H1 (cell line): ENCODE results near the gene STK32C. TPM values are rescaled to one million over a fixed set of nuclear protein-coding genes. Genes with fewer than 3 reads are reported as not detected.

Source experiments
- ATF2 ChIP-seq: IDR thresholded peaks from 2 replicates; pipeline ENCODE4 v1.6.1; 2012; ENCODE audit warnings: low read length, inconsistent platforms
- BCL11A ChIP-seq, 2 experiments: IDR thresholded peaks; one replicate each; pipeline ENCODE4 v1.6.1; 2011; ENCODE audit warnings: low read depth in 2 of 2, low read length in 2 of 2, mild to moderate bottlenecking in 2 of 2
- BRCA1 ChIP-seq: IDR thresholded peaks from 2 replicates; pipeline ENCODE4 v1.6.1; 2012; ENCODE audit warnings: low read depth, low read length, improper control_type of control experiment
- CBX8 ChIP-seq: fragments of 300-800, 300-1000 bp; sonication (generic); IDR thresholded peaks from 2 replicates; pipeline ENCODE4 v1.7.1; 2016; ENCODE audit warnings: low read depth, low read length, borderline replicate concordance
- CHD2 ChIP-seq: IDR thresholded peaks from 2 replicates; pipeline ENCODE4 v1.6.1; 2012; ENCODE audit warnings: low read length, improper control_type of control experiment
- CREB1 ChIP-seq: IDR thresholded peaks from 2 replicates; pipeline ENCODE4 v1.6.1; 2012; ENCODE audit warnings: inconsistent platforms
- CTBP2 ChIP-seq: IDR thresholded peaks from 2 replicates; pipeline ENCODE4 v1.7.0; 2011; ENCODE audit warnings: borderline replicate concordance, mild to moderate bottlenecking, moderate library complexity, mixed read lengths, low read length; ENCODE audit not compliant: insufficient read depth, insufficient read length
- E2F6 ChIP-seq: IDR thresholded peaks from 2 replicates; pipeline ENCODE4 v1.6.1; 2012; ENCODE audit warnings: inconsistent platforms
- EGR1 ChIP-seq: IDR thresholded peaks from 2 replicates; pipeline ENCODE4 v1.6.1; 2011; ENCODE audit warnings: low read depth, low read length, borderline replicate concordance
- EP300 ChIP-seq, 2 experiments: IDR thresholded peaks; 1 replicate in 1 of 2; 2 replicates in 1 of 2; pipeline ENCODE4 v1.6.1; 2011 to 2012; ENCODE audit warnings: low read depth in 2 of 2, low read length in 2 of 2, mild to moderate bottlenecking in 2 of 2, borderline replicate concordance in 1 of 2, inconsistent platforms in 1 of 2, moderate library complexity in 1 of 2
- GABPA ChIP-seq: IDR thresholded peaks from 2 replicates; pipeline ENCODE4 v1.6.1; 2011; ENCODE audit warnings: mild to moderate bottlenecking, low read length, moderate library complexity, borderline replicate concordance; ENCODE audit not compliant: insufficient read depth
- GTF2F1 ChIP-seq: IDR thresholded peaks from 2 replicates; pipeline ENCODE4 v1.6.1; 2012; ENCODE audit warnings: low read depth, low read length, improper control_type of control experiment, borderline replicate concordance
- NANOG ChIP-seq: IDR thresholded peaks from 2 replicates; pipeline ENCODE4 v1.6.1; 2011; ENCODE audit warnings: low read length, low read depth, mild to moderate bottlenecking, inconsistent platforms; ENCODE audit not compliant: insufficient read depth, poor library complexity, severe bottlenecking
- NRF1 ChIP-seq: IDR thresholded peaks from 2 replicates; pipeline ENCODE4 v1.6.1; 2011; ENCODE audit warnings: mild to moderate bottlenecking, low read depth, low read length, improper control_type of control experiment
- POU5F1 ChIP-seq: IDR thresholded peaks from 2 replicates; pipeline ENCODE4 v1.6.1; 2011; ENCODE audit warnings: low read depth, mild to moderate bottlenecking, low read length, moderate library complexity
- RXRA ChIP-seq: IDR thresholded peaks from 2 replicates; pipeline ENCODE4 v1.6.1; 2011; ENCODE audit warnings: low read depth, mild to moderate bottlenecking, low read length, moderate library complexity; ENCODE audit not compliant: insufficient read depth
- SIRT6 ChIP-seq: IDR thresholded peaks from one replicate; pipeline ENCODE4 v1.7.1; 2012; ENCODE audit warnings: low read length, inconsistent platforms
- SRF ChIP-seq: IDR thresholded peaks from 2 replicates; pipeline ENCODE4 v1.6.1; 2011; ENCODE audit warnings: mild to moderate bottlenecking, low read depth, low read length, moderate library complexity
- YY1 ChIP-seq: IDR thresholded peaks from 2 replicates; pipeline ENCODE4 v1.6.1; 2011; ENCODE audit warnings: low read depth, mild to moderate bottlenecking, low read length
- polyA plus RNA-seq, 7 experiments: library from polyadenylated mRNA; depleted of rRNA in 3 of 7; stranded (reverse) in 5 of 7; unstranded in 2 of 7; fragments of >200 nt in 5 of 7; fragments of 200-250 nt in 2 of 7; gene quantifications; 1 replicate in 5 of 7; 2 replicates in 1 of 7; 4 replicates in 1 of 7; pipeline versions ENCODE4 v1.2.1 to v1.2.3, GENCODE V29; 2011 to 2013; ENCODE audit warnings: missing spikeins in 2 of 7, mixed read lengths in 2 of 7
- total RNA-seq: library from RNA; stranded (reverse); fragmentation: NEBNext Ultra II Directional; extraction: Animal tissue kit (Norgen Biotek cat#: 25700); gene quantifications from 2 replicates; pipeline ENCODE4 v1.2.1, GENCODE V29; 2021

The STK32C gene
- total and polyA plus RNA-seq, 2 of the 8 experiments (the other 6 are each of a cell fraction or from before 2014, with no cell fraction given) = 10.6 to 15.6 TPM

GRCh38 chr10:132331601-132332432, 24.1 kb upstream of the STK32C start, which contains the start of gene LRRC27 (continued):
- no peak for TF ChIP-seq GABPA
- TF ChIP-seq EGR1 = peak; percentile 97
- no peak for TF ChIP-seq GTF2F1
- no peak for TF ChIP-seq SRF
- TF ChIP-seq CREB1 = 0 out of 2 replicates have a peak, but pooled peaks have one; percentile 20
- TF ChIP-seq BRCA1 = no peak
- TF ChIP-seq SIRT6 = no peak
- TF ChIP-seq RXRA = no peak
- TF ChIP-seq CHD2 = no peak
- no peak for TF ChIP-seq NANOG
- no peak for TF ChIP-seq BCL11A (IDR thresholded peaks at IDR 0.05; ENCODE audit: low read depth in 2 of 2, low read length in 2 of 2)
- peak; percentile 94 for TF ChIP-seq E2F6
- no peak for TF ChIP-seq CTBP2
- TF ChIP-seq ATF2 = no peak
- TF ChIP-seq EP300 (IDR thresholded peaks at IDR 0.05; ENCODE audit: borderline replicate concordance in 1 of 2, low read depth in 2 of 2, low read length in 2 of 2) = no peak
- TF ChIP-seq NRF1 = peak; percentile 90
- no peak for TF ChIP-seq CBX8
- no peak for TF ChIP-seq POU5F1
- TF ChIP-seq YY1 = peak; percentile 88
